Inflammatory macrophage treated with lipopolysaccharide for 1 hour (primary cell): ENCODE results near the gene KCNT1.

Source experiments
- DNase-seq, 2 donors: peaks; one replicate each; pipeline ENCODE4 v3.0.0-alpha.2; 2020 to 2022

Gene KCNT1

DNA sequence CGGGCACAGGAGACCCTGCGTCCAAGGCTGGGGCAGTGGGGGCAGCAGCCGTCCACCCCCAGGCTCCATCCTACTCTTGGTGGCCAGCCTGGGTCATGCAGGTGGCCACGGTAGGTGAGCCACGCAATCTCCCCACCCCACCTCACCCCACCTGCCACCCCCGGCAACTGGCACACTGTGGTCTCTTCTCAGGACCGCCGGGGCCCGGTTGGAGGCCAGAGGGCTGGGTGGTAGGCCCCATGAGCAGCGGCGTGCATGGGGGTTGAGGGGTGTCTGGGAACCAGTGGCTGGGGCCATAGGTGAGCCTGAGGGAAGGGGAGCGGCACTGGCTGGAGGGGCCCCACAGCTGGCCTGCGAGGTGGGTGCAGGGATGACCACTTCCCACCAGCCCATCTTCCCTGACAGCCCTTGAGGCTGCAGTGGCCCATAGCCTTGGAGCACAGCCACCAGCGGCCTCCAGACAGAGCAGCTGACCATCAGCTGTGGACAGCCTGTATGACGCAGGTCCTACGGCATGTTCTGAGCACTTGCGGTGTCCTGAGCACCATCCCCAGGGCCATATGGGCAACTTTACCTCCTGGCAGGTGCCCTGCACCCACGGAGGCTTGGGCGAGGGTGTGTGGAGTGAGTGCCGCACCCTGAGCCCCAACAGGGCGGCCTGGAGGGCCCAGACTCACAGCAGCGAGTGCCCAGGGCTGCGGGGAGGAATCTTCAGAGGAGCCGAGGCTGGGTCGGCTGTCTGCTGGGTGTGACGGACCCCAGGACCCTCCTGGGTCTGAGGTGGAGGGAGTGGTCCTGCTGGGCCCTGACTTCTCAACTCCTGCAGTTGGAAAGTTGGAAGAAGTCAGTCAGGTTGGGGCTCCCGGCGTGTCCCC is 47.4 kb downstream of the KCNT1 start:
- no peak for DNase-seq

DNA sequence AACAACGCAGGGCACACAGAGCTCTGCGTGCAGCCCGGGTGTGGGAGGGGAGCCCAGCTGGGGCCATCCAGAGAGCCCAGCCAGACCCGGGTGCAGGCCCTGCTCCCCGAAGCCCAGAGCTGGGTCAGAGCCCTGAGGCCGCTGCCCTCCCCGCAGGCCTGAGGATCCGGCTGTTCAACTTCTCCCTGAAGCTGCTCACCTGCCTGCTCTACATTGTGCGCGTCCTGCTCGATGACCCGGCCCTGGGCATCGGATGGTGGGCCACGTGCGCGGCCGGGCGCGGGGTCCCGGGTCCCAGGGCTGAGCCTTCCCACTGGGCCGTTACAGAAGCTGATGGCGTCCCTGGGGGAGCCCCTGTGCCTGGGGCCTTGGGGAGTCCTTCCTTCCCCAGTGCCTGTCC is 48.8 kb downstream of the KCNT1 start:
- DNase-seq = no peak

DNA sequence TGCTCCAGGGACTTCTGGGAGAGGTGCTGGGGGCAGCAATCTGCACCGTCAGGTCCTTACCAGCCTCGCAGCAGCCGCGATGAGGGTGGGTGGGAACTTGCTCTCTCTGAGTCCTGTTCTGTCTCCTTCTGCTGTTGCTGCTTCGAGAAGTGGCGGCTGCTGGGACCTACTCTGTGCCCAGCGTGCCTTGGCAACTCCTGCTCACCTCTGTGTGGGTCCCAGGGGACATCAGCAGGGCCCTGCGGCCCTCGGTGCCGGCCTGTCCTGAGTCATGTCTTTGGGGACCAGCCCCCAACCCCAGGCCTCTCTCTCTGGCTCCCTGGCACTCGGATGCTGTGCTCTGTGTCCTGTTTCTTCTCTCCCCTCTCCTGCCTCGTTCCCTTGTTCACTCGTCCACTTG is 49.5 kb downstream of the KCNT1 start:
- no peak for DNase-seq

DNA sequence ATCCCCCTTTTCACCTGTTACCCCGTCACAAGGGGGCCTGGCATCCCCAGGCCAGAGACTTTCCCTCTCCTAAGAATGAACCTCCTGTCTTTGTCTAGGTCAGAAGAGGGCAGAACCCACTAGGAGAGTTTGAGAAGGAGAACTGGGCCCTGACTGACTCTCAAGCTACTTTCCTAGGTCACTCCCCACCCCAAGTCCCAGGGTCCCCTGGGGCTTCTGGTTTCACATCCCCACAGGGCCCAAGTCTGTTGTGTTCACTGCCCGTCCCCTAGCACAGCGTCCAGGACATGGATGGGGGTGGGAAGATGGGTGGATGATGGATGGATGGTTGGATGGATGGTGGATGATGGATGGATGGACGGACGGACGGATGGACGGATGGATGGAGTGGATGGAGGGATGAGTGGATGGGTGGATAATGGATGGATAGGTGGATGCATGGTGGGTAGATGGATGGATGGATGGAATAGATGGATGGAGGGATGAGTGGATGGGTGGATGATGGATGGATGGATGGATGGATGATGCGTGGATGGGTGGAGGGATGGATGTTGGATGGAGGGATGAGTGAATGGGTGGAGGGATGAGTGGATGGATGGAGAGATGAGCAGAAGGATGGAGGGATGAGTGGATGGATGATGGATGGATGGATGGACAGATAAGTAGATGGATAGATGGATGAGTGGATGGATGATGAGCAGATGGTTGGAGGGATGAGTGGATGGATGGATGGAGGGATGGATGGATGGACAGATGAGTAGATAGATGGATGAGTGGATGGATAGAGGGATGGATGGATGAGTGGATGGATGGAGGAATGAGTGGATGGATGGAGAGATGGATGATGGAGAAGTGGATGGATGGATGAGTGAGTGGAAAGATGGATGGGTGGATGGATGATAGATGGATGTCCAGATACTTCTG is 50.6 kb downstream of the KCNT1 start:
- DNase-seq = no peak

DNA sequence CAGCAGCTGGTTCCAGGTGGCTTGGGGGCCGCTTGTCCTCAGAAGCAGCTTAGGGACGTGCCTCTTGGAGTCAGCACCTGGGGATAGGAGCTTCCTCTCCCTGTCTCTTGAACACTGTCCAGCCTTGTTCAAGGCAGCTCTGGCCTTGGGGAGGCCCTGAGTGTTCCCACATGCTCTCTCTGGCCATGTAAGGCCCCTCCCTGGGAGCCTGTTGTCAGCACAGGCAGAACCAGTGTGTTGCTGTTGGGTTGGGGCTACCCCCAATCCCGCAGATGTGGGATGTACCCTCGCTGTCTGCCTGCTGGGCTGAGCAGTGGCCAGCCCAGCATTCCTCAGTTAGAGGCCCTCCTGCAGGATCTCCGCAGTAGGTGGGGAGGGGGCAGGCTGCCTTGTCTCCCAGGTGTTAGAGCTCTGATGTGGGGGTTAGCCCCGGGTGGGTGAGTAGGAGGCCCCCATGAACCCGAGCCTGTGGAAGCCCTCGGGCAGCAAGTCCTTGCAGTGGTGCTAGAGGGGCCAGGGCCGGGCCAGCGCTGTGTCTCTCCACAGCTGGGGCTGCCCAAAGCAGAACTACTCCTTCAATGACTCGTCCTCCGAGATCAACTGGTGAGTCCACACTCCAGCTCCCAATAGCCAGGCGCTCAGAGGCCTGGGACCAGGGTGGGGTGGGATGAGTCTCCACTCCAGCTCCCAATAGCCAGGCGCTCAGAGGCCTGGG is 51.6 kb downstream of the KCNT1 start:
- DNase-seq = no peak

- DNase-seq = no peak
These were observed 54.6 kb downstream of the KCNT1 start for GRCh38 chr9:135756576-135756975.

DNA sequence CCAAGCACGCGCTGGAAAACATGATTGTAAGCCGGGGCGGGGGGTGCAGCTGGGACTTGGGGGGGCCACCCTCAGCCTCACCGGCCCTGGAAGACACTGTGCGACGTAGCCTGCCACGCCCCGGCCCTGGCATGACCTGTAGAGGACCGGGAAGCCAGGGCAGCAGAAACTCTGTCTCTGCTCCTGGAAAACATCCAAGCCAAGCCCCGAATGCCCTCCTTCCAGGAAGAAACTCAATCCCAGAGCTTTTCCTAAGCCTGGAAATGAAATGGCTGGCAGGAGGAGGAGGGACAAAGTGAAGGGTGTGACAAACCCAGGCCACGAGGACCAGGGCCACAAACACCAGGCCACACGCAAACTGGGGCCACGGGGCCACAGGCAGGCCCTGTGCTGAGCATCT is 55.4 kb downstream of the KCNT1 start:
- no peak for DNase-seq

DNA sequence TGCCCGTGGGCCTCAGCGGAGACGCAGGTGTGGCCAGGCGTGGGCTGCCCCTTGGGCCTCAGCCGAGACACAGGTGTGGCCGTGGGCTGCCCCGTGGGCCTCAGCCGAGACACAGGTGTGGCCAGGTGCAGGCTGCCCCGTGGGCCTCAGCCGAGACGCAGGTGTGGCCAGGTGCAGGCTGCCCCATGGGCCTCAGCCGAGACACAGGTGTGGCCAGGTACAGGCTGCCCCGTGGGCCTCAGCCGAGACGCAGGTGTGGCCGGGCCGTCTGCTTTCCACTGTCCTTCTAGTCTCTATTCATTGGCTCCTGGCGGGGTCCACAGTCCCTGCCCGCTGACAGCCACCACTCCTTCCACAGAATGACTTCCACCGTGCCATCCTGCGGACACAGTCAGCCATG is 56.1 kb downstream of the KCNT1 start:
- DNase-seq = no peak

GRCh38 chr9:135758870-135759269 is 56.9 kb downstream of the KCNT1 start:
- DNase-seq = no peak

DNA sequence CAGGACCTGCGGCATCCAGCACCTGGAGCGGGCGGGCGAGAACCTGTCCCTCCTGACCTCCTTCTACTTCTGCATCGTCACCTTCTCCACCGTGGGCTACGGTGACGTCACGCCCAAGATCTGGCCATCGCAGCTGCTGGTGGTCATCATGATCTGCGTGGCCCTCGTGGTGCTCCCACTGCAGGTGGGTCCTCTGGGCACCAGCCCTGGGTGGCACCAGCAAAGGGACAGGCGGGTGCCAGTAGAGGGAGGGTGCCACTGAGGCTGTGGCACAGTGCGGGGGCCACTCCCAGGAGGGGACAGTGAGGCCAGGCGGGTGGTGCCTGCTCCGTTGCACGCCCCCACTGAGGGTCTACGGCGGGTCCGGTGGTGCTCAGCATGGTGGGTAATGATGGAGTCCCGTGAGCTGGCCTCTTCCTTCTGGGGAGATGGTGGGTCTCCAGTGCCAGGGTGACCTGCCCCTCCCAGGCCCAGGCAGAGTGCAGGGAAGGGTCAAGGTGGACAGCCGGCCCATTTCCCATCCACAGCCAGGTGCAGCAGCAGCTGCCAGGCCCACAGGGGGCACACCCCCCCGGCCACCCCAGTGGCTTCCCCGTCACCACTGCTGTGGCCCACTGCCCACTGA is 57.8 kb downstream of the KCNT1 start:
- no peak for DNase-seq

GRCh38 chr9:135760465-135760864 is 58.5 kb downstream of the KCNT1 start:
- DNase-seq = no peak

DNA sequence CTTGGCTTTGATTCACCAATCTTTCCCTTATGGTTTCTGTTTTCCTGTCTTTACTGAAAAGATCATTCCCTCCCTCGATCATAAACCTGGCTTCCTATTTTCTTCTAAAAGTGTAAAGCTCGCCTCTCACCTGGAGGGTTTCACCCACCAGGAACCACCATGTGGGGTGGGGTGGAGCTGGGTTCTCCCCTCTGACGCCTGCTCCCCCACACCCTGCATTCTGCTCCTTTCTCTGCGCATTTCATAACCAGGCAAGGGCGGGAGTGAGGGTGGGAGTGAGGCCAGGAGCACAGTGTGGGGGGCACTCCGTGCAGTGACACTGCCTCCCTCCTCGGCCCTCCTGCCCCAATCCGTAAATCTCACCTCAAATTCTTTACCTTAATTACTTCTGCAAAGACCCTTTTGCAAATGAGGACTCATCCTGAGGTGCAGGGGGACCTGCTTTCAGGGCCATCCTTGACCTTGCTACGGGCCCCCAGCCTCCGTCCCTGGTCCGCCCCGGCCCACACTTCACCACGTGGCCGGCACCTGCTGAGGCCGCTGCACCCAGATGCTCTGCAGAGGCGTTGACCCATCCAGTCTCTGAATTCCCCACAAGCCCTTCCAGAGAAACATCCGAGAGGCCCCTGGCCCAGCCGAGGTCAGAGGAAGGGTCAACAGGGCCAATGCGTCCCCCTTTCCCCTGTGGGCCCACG is 59.3 kb downstream of the KCNT1 start:
- no peak for DNase-seq

DNA sequence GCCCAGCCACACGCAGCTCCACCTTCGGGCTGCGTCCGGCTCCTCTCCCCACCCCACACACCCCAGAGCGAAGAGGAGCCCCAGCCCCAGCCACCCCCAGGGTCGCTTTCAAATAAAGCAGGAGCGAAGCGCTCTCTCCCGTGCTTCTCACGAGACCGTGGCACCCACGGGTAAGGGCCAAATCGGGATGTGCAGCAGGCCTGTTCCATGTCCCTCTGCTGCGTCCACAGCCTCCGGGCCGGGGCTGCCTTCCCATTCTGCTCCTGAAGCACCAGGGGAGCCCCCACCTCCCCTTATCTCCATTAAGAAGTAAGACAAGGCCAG is 59.8 kb downstream of the KCNT1 start:
- DNase-seq = no peak

DNA sequence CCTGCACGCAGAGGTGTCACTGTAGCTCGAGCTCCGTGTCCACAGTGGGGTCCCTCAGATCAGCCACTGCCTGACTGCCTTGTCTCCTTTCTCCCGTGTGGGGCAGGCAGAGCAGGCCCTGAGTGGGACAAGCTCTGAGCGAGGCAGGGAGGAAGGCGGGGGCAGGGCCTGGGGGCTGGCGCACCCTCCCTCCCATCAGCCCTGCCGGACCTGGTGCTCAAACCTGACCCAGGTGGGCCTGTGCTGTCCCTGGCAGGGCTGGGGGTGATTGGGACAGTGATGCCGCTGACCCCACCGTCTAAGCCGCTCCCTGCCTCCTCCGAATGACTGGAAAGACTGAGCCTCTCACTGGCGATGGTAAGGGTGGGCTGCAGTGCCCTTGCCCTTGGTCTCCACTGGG is 60.9 kb downstream of the KCNT1 start:
- no peak for DNase-seq

DNA sequence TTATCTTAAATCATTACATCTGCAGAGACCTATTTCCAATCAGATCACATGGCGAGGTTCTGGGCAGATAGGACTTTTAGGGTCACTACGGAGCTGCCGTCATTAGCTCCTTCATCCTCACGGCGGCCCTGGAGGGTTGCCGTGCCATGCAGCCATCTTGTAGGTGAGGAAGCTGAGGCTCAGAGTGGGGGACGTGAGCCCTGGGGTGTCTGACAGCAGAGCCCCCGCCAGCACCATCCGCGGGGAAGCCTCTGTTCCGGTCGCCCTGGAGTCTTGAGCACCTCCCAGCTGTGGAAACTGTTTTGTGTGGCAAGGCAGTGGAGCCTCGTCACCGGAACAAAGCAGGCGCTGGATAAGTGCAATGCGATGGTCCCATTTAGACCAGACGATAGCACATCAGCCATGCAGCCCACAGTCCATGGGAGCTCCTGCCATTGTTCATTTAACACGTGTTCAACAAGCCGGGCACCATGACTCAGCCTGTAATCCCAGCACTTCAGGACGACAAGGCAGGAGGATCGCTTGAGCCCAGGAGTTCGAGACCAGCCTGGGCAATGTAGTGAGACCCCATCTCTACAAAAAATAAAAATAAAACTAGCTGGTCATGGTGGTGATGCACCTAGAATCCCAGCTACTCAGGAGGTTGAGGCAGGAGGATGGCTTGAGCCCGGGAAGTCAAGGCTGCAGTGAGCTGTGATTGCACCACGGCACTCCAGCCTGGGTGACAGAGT is 61.9 kb downstream of the KCNT1 start:
- DNase-seq = no peak

- DNase-seq = no peak
These were observed 62.7 kb downstream of the KCNT1 start for GRCh38 chr9:135764731-135765130.

- no peak for DNase-seq
These were observed 63.4 kb downstream of the KCNT1 start for GRCh38 chr9:135765416-135765815.

DNA sequence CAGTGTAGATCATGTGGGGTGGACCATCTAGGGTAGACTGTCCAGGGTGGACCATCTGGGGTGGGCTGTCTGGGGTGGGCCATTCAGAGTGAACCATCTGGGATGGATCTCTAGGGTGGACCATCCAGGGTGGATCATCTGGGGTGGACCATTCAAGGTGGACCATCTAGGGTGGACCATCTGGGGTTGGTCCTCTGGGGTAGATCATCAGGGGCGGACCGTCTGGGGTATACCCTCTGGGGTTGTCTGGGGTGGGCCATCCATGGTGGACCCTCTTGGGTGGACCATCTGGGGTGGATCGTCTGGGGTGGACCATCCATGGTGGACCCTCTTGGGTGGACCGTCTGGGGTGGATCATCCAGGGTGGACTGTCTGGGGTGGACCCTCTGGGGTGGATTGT is 64.3 kb downstream of the KCNT1 start:
- DNase-seq = no peak

GRCh38 chr9:135766707-135767106 is 64.7 kb downstream of the KCNT1 start:
- no peak for DNase-seq

GRCh38 chr9:135768516-135769218 is 66.7 kb downstream of the KCNT1 start:
- DNase-seq = no peak
